Measurements from ENCODE around the gene SCAF1. TPM values are rescaled to one million over a fixed set of nuclear protein-coding genes. Genes with fewer than 3 reads are reported as not detected.

Gene SCAF1
- polyA plus RNA-seq, 1 donor from 2014 or later: 11.9 TPM

DNA sequence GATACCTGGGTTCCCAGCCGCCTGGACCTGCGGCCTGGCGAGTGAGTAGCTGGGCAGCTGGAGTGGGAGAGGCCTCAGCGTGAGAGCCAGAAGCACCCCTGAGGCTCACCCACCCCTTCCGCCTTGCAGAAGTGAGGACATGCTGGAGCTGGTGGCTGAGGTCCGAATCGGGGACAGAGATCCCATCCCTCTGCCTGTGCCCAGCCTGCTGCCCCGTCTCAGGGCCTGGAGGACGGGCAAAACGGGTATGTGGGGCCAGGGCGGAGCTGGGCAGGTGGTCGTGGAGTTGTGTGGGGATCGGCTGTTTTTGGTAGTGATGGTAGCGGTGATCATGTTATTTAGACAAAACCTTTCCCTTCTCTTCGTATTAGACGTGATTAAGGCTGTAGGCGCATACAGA lies 4.6 kb downstream of the SCAF1 start:
- TF ChIP-seq POLR2AphosphoS5 (IDR thresholded peaks at IDR 0.05) (no peak), EZH2 (IDR thresholded peaks at IDR 0.05; ENCODE audit: borderline replicate concordance, insufficient read depth, low read length, poor library complexity, severe bottlenecking) (no peak), EP300 (conservative IDR thresholded peaks at IDR 0.05; ENCODE audit: poor library complexity, severe bottlenecking) (no peak), TAF1 (IDR thresholded peaks at IDR 0.05; ENCODE audit: low read depth) (no peak), MXI1 (conservative IDR thresholded peaks at IDR 0.05; ENCODE audit: poor library complexity, severe bottlenecking) (no peak)
- TF ChIP-seq, protein P1, sequence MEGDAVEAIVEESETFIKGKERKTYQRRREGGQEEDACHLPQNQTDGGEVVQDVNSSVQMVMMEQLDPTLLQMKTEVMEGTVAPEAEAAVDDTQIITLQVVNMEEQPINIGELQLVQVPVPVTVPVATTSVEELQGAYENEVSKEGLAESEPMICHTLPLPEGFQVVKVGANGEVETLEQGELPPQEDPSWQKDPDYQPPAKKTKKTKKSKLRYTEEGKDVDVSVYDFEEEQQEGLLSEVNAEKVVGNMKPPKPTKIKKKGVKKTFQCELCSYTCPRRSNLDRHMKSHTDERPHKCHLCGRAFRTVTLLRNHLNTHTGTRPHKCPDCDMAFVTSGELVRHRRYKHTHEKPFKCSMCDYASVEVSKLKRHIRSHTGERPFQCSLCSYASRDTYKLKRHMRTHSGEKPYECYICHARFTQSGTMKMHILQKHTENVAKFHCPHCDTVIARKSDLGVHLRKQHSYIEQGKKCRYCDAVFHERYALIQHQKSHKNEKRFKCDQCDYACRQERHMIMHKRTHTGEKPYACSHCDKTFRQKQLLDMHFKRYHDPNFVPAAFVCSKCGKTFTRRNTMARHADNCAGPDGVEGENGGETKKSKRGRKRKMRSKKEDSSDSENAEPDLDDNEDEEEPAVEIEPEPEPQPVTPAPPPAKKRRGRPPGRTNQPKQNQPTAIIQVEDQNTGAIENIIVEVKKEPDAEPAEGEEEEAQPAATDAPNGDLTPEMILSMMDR (IDR thresholded peaks at IDR 0.05; ENCODE audit: poor library complexity, severe bottlenecking): no peak
- TF ChIP-seq, protein P2, sequence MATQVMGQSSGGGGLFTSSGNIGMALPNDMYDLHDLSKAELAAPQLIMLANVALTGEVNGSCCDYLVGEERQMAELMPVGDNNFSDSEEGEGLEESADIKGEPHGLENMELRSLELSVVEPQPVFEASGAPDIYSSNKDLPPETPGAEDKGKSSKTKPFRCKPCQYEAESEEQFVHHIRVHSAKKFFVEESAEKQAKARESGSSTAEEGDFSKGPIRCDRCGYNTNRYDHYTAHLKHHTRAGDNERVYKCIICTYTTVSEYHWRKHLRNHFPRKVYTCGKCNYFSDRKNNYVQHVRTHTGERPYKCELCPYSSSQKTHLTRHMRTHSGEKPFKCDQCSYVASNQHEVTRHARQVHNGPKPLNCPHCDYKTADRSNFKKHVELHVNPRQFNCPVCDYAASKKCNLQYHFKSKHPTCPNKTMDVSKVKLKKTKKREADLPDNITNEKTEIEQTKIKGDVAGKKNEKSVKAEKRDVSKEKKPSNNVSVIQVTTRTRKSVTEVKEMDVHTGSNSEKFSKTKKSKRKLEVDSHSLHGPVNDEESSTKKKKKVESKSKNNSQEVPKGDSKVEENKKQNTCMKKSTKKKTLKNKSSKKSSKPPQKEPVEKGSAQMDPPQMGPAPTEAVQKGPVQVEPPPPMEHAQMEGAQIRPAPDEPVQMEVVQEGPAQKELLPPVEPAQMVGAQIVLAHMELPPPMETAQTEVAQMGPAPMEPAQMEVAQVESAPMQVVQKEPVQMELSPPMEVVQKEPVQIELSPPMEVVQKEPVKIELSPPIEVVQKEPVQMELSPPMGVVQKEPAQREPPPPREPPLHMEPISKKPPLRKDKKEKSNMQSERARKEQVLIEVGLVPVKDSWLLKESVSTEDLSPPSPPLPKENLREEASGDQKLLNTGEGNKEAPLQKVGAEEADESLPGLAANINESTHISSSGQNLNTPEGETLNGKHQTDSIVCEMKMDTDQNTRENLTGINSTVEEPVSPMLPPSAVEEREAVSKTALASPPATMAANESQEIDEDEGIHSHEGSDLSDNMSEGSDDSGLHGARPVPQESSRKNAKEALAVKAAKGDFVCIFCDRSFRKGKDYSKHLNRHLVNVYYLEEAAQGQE (IDR thresholded peaks at IDR 0.05; ENCODE audit: borderline replicate concordance): no peak
- Histone ChIP-seq H3K36me3 (ENCODE audit: insufficient read depth, low read length) (no peaks in the 10 kb centered on the region), H3K9ac (ENCODE audit: low read length) (no peak overlapping the region), H3K4me2 (ENCODE audit: low read length) (no peak overlapping the region), H4K20me1 (ENCODE audit: insufficient read depth) (no peaks in the 10 kb centered on the region), H3K9me3 (ENCODE audit: low read length) (no peaks in the 10 kb centered on the region), H3K9me2 (ENCODE audit: insufficient read depth, low read length) (no peaks in the 10 kb centered on the region), H3K4me3 (ENCODE audit: low read length) (no peak overlapping the region), H3K27me3 (ENCODE audit: insufficient read depth, low read depth, low read length) (no peaks in the 10 kb centered on the region), H3K79me2 (replicated peaks; ENCODE audit: insufficient read depth, low read length) (peaks cover 25% of the 10 kb centered on the region), H3K27ac (ENCODE audit: low read length) (no peak overlapping the region), H3F3A (ENCODE audit: insufficient read depth, low read length, poor library complexity, severe bottlenecking) (no peaks in the 10 kb centered on the region), H2AFZ (ENCODE audit: low read depth, low read length) (no peak overlapping the region)

DNA sequence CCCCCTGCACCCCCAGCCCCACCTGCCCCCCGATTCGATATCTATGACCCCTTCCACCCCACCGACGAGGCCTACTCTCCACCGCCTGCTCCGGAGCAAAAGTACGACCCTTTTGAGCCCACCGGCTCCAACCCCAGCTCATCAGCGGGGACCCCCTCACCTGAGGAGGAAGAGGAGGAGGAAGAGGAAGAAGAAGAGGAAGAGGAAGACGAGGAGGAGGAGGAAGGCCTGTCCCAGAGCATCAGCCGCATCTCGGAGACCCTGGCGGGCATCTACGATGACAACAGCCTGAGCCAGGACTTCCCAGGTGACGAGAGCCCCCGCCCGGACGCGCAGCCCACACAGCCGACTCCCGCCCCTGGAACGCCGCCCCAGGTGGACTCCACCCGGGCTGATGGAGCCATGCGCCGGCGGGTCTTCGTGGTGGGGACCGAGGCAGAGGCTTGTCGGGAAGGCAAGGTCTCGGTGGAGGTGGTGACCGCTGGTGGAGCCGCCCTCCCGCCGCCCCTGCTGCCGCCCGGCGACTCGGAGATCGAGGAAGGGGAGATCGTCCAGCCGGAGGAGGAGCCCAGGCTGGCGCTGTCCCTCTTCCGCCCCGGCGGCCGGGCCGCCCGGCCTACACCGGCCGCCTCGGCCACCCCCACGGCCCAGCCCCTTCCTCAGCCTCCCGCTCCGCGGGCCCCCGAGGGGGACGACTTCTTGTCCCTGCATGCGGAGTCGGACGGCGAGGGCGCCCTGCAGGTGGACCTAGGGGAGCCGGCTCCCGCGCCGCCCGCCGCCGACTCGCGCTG lies 9.2 kb downstream of the SCAF1 start:
- no peaks in the 10 kb centered on the region for H3K36me3 ChIP-seq (ENCODE audit: insufficient read depth, low read length)
- H3K9ac ChIP-seq (ENCODE audit: low read length): no peak overlapping the region
- H3K27me3 ChIP-seq (ENCODE audit: insufficient read depth, low read depth, low read length): no peaks in the 10 kb centered on the region
- no peaks in the 10 kb centered on the region for H3K79me2 ChIP-seq (replicated peaks; ENCODE audit: insufficient read depth, low read length)
- no peaks in the 10 kb centered on the region for H3K9me2 ChIP-seq (ENCODE audit: insufficient read depth, low read length)
- no peak overlapping the region for H3K4me3 ChIP-seq (ENCODE audit: low read length)
- TF ChIP-seq EZH2 (IDR thresholded peaks at IDR 0.05; ENCODE audit: borderline replicate concordance, insufficient read depth, low read length, poor library complexity, severe bottlenecking): no peak
- no peak for TF ChIP-seq EP300 (conservative IDR thresholded peaks at IDR 0.05; ENCODE audit: poor library complexity, severe bottlenecking)
- TF ChIP-seq MXI1 (conservative IDR thresholded peaks at IDR 0.05; ENCODE audit: poor library complexity, severe bottlenecking): no peak
- no peak for TF ChIP-seq POLR2AphosphoS5 (IDR thresholded peaks at IDR 0.05)
- H3K27ac ChIP-seq (ENCODE audit: low read length): no peak overlapping the region
- no peak overlapping the region for H2AFZ ChIP-seq (ENCODE audit: low read depth, low read length)
- no peaks in the 10 kb centered on the region for H3F3A ChIP-seq (ENCODE audit: insufficient read depth, low read length, poor library complexity, severe bottlenecking)
- no peaks in the 10 kb centered on the region for H4K20me1 ChIP-seq (ENCODE audit: insufficient read depth)
- H3K4me2 ChIP-seq (ENCODE audit: low read length): no peak overlapping the region
- no peaks in the 10 kb centered on the region for H3K9me3 ChIP-seq (ENCODE audit: low read length)
